ENCODE results near the gene SEMA3D. TPM values are rescaled to one million over a fixed set of nuclear protein-coding genes. Genes with fewer than 3 reads are reported as not detected.

Gene SEMA3D
- total RNA-seq, 1 donor from 2014 or later, result 1.4 TPM

DNA sequence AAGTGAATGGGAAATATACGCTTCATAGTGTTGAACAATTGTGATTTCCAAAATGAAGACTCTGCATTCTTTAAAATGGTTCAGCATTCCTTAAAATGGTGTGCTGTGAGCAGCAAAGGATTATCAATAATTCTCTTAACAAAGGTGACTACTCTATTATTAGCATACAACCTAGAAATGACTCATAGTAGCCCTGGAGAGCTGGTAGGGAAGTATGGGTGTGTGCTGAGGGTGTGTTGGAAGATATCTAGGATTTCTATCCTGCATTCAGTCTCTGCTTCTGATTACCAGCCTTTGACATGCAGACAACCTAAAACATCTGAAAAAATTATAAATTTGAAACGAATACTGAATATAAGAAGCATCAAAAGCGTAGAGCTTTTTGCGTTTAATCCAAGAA, 72.5 kb downstream of the SEMA3D start:
- peaks cover 5% of the 10 kb centered on the region for H3K4me1 Mint-ChIP-seq (ENCODE audit: low read depth)
- no peaks in the 10 kb centered on the region for H3K27me3 Mint-ChIP-seq (ENCODE audit: low read depth)
- no peak overlapping the region for H3K27ac Mint-ChIP-seq (ENCODE audit: unreplicated experiment)
- TF ChIP-seq, protein P1, sequence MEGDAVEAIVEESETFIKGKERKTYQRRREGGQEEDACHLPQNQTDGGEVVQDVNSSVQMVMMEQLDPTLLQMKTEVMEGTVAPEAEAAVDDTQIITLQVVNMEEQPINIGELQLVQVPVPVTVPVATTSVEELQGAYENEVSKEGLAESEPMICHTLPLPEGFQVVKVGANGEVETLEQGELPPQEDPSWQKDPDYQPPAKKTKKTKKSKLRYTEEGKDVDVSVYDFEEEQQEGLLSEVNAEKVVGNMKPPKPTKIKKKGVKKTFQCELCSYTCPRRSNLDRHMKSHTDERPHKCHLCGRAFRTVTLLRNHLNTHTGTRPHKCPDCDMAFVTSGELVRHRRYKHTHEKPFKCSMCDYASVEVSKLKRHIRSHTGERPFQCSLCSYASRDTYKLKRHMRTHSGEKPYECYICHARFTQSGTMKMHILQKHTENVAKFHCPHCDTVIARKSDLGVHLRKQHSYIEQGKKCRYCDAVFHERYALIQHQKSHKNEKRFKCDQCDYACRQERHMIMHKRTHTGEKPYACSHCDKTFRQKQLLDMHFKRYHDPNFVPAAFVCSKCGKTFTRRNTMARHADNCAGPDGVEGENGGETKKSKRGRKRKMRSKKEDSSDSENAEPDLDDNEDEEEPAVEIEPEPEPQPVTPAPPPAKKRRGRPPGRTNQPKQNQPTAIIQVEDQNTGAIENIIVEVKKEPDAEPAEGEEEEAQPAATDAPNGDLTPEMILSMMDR (IDR thresholded peaks at IDR 0.05), result no peak
- no peaks in the 10 kb centered on the region for H3K36me3 Mint-ChIP-seq (ENCODE audit: low read depth)
- no peak overlapping the region for H3K4me3 Mint-ChIP-seq (ENCODE audit: unreplicated experiment)
- no peaks in the 10 kb centered on the region for H3K9me3 Mint-ChIP-seq (ENCODE audit: low read depth)
- no peak for DNase-seq (ENCODE audit: low spot score)

DNA sequence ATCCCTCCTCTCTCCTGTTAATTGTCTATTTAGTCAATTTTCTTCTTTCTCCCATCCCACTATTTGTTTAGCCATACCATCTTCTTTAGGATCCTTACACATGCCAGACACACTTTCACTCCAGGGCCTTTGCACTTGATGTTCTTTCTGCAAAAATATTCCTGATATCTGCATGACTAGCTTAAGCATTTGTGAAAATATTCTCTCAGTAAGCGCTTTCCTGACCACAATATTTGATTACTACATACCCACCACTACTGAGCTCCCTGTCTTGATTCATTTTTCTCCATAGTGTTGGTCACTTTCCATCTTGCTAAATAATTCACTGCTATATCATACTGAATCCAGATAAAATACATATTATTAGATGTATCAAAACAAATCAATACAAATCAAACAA, 75.1 kb downstream of the SEMA3D start:
- DNase-seq (ENCODE audit: low spot score), result no peak
- no peak overlapping the region for H3K4me3 Mint-ChIP-seq (ENCODE audit: unreplicated experiment)
- H3K9me3 Mint-ChIP-seq (ENCODE audit: low read depth), result no peaks in the 10 kb centered on the region
- peaks cover 5% of the 10 kb centered on the region for H3K4me1 Mint-ChIP-seq (ENCODE audit: low read depth)
- no peak overlapping the region for H3K27ac Mint-ChIP-seq (ENCODE audit: unreplicated experiment)
- H3K27me3 Mint-ChIP-seq (ENCODE audit: low read depth), result no peaks in the 10 kb centered on the region
- TF ChIP-seq, protein P1 (IDR thresholded peaks at IDR 0.05), result no peak
- H3K36me3 Mint-ChIP-seq (ENCODE audit: low read depth), result no peaks in the 10 kb centered on the region

GRCh38 chr7:85106719-85107118, 80.1 kb downstream of the SEMA3D start:
- Mint-ChIP-seq H3K27me3 (ENCODE audit: low read depth) (no peaks in the 10 kb centered on the region), H3K27ac (ENCODE audit: unreplicated experiment) (no peak overlapping the region), H3K9me3 (ENCODE audit: low read depth) (no peaks in the 10 kb centered on the region), H3K36me3 (ENCODE audit: low read depth) (no peaks in the 10 kb centered on the region), H3K4me3 (ENCODE audit: unreplicated experiment) (no peak overlapping the region), H3K4me1 (ENCODE audit: low read depth) (peaks cover 36% of the 10 kb centered on the region)
- DNase-seq (ENCODE audit: low spot score), result no peak
- TF ChIP-seq, protein P1 (IDR thresholded peaks at IDR 0.05), result no peak

DNA sequence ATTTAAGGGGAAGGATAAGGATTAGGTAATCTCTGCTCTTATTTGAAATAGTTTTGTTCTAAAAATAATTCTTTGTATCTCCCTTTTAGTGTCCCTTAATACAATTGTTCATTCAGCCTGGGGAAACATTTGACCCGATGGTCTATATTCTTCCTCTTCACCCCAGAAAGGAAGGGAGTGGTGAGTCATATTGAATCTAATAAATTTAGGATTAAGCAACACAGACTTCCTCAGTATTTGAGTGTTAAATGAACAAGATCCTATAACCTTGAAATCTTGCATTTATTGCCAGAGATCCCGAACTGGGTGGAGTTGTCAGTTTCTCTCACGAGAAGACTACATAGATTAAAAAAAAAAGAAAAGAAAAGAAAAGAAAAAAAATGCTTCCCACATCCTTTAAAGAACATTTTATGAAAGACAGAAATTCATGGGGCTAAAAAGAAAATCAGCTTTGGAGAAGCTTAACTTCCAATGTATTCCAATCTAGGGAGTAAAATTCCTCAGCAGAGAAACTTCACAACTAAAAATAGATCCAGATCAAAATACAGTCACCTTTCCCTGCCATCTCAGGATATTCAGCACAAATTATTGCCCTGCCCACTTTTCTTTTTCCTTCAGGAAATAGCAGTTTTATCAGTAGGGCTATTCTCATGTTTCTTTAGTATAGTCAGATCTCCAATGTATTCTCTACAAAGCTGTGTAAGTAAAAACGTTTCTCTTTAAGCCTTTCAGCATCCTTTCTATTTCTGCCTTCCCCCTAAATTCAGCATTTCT, 82.2 kb downstream of the SEMA3D start:
- Mint-ChIP-seq H3K9me3 (ENCODE audit: low read depth) (no peaks in the 10 kb centered on the region), H3K4me1 (ENCODE audit: low read depth) (peaks cover 34% of the 10 kb centered on the region), H3K27ac (ENCODE audit: unreplicated experiment) (no peak overlapping the region), H3K36me3 (ENCODE audit: low read depth) (no peaks in the 10 kb centered on the region), H3K27me3 (ENCODE audit: low read depth) (no peaks in the 10 kb centered on the region), H3K4me3 (ENCODE audit: unreplicated experiment) (no peak overlapping the region)
- no peak for DNase-seq (ENCODE audit: low spot score)
- TF ChIP-seq, protein P1 (IDR thresholded peaks at IDR 0.05), result no peak

DNA sequence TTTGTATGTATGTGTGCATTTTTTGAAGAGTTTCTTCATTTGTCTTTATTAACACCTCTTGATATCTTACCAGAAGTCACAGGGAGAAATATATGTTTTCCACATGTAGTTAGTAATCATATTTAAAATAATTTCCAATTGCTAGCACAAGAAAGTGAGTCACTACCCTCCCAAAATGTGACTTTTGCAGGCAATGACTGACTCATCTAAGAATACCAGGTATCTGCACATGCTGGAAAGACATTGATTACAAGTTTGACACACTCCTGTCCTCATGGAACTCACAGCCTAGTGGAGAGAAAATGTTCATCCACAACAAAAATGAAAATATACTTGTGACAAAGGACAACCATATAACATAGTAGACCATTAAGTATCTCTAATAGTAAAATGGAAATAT, 82.9 kb downstream of the SEMA3D start:
- DNase-seq (ENCODE audit: low spot score), result no peak
- Mint-ChIP-seq H3K27me3 (ENCODE audit: low read depth) (no peaks in the 10 kb centered on the region), H3K4me1 (ENCODE audit: low read depth) (peaks cover 34% of the 10 kb centered on the region), H3K36me3 (ENCODE audit: low read depth) (no peaks in the 10 kb centered on the region), H3K9me3 (ENCODE audit: low read depth) (no peaks in the 10 kb centered on the region), H3K27ac (ENCODE audit: unreplicated experiment) (no peak overlapping the region), H3K4me3 (ENCODE audit: unreplicated experiment) (no peak overlapping the region)
- TF ChIP-seq, protein P1 (IDR thresholded peaks at IDR 0.05), result no peak
